B cell (primary cell): ENCODE measurements around the gene PCGF3. TPM values are rescaled to one million over a fixed set of nuclear protein-coding genes. Genes with fewer than 3 reads are reported as not detected.

Source experiments
- ATAC-seq: fragments of 200-7000 bp; cut with Tn5 transposase; one replicate; pipeline ENCODE4 v1.10.0; 2021; ENCODE audit warnings: low read depth, mild to moderate bottlenecking, moderate number of reproducible peaks, moderate library complexity
- CTCF ChIA-PET: fragments of 350-600 bp; sonication (Branson Sonifier 250); formaldehyde crosslinking; loops from one replicate; lab custom pipeline; 2021; ENCODE audit warnings: antibody characterized with exemption, inconsistent platforms; lab: Charles Lee
- POLR2A ChIA-PET: fragments of 350-600 bp; sonication (Branson Sonifier 250); formaldehyde crosslinking; loops from one replicate; lab custom pipeline; 2021; ENCODE audit warnings: antibody characterized with exemption; lab: Charles Lee
- DNase-seq: peaks from one replicate; pipeline ENCODE4 v3.0.0; 2013
- H2AFZ ChIP-seq: 2 replicates; pipeline ENCODE4 v1.6.1; 2012; ENCODE audit warnings: mild to moderate bottlenecking, low read depth, low read length; ENCODE audit not compliant: insufficient read depth, poor library complexity, severe bottlenecking
- H3K27ac ChIP-seq, 2 donors: 1 replicate in 1 of 2; 2 replicates in 1 of 2; pipeline ENCODE4 v1.5.1; 2012 to 2013; ENCODE audit warnings: low read length in 2 of 2, mild to moderate bottlenecking in 2 of 2, moderate library complexity in 1 of 2
- H3K27me3 ChIP-seq, 4 experiments: fragments of 200-600 bp in 1 of 4; sonication (generic) in 1 of 4; replicated peaks in 1 of 4; 1 replicate in 2 of 4; 2 replicates in 2 of 4; pipeline versions ENCODE4 v1.6.1 to v1.7.0; 2013 to 2016; ENCODE audit warnings: low read length in 3 of 4, mild to moderate bottlenecking in 2 of 4, mixed read lengths in 1 of 4, moderate library complexity in 1 of 4; ENCODE audit not compliant: insufficient read depth in 4 of 4, control insufficient read depth in 3 of 4; ENCODE audit errors: control extremely low read depth in 1 of 4
- H3K36me3 ChIP-seq, 2 experiments: replicated peaks in 1 of 2; 1 replicate in 1 of 2; 2 replicates in 1 of 2; pipeline versions ENCODE4 v1.6.1 to v1.7.1; 2013; ENCODE audit warnings: low read length in 1 of 2; ENCODE audit not compliant: insufficient read depth in 2 of 2, control insufficient read depth in 1 of 2; ENCODE audit errors: control extremely low read depth in 1 of 2, extremely low read depth in 1 of 2
- H3K4me1 ChIP-seq, 2 donors: fragments of 200-600 bp in 1 of 2; sonication (generic) in 1 of 2; 1 replicate in 1 of 2; 2 replicates in 1 of 2; pipeline versions ENCODE4 v1.5.1 to v1.6.1; 2013 to 2017; ENCODE audit warnings: low read length in 2 of 2; ENCODE audit not compliant: control insufficient read depth in 2 of 2, insufficient read depth in 2 of 2
- H3K4me2 ChIP-seq: replicated peaks from 2 replicates; pipeline ENCODE3; 2012; ENCODE audit warnings: mild to moderate bottlenecking, low read depth, low read length; ENCODE audit not compliant: poor library complexity, severe bottlenecking
- H3K4me3 ChIP-seq, 5 experiments: fragments of 200-600 bp in 1 of 5; sonication (generic) in 1 of 5; 1 replicate in 3 of 5; 2 replicates in 2 of 5; pipeline versions ENCODE4 v1.5.1 to v1.7.0; 2011 to 2016; ENCODE audit warnings: low read length in 4 of 5, mild to moderate bottlenecking in 4 of 5, low read depth in 2 of 5, control low read depth in 1 of 5, moderate library complexity in 1 of 5; ENCODE audit not compliant: insufficient read depth in 1 of 5; ENCODE audit errors: control extremely low read depth in 1 of 5, extremely low read depth in 1 of 5
- H3K79me2 ChIP-seq: fragments of 200-600 bp; sonication (generic); one replicate; pipeline ENCODE4 v1.6.0; 2016; ENCODE audit warnings: low read length; ENCODE audit not compliant: control insufficient read depth, insufficient read depth
- H3K9ac ChIP-seq: fragments of 200-600 bp; sonication (generic); 2 replicates; pipeline ENCODE4 v1.6.1; 2017; ENCODE audit warnings: mild to moderate bottlenecking, low read length, moderate library complexity
- H3K9me3 ChIP-seq, 3 donors: one replicate each; pipeline versions ENCODE4 v1.6.1 to v1.7.1; 2013; ENCODE audit warnings: low read length in 2 of 3; ENCODE audit not compliant: control insufficient read depth in 2 of 3, insufficient read depth in 1 of 3; ENCODE audit errors: control extremely low read depth in 1 of 3
- H4K20me1 ChIP-seq: 2 replicates; pipeline ENCODE4 v1.6.0; 2012; ENCODE audit warnings: mild to moderate bottlenecking, low read length; ENCODE audit not compliant: insufficient read depth, control insufficient read depth, poor library complexity, severe bottlenecking
- H3K27ac Mint-ChIP-seq: one replicate; pipeline ENCODE4 v1.8.0; 2021; ENCODE audit warnings: mixed read lengths
- H3K27me3 Mint-ChIP-seq: one replicate; pipeline ENCODE4 v1.8.0; 2021; ENCODE audit warnings: mixed read lengths
- H3K4me1 Mint-ChIP-seq: one replicate; pipeline ENCODE4 v1.8.0; 2021; ENCODE audit warnings: mixed read lengths
- H3K4me3 Mint-ChIP-seq: one replicate; pipeline ENCODE4 v1.8.0; 2021; ENCODE audit warnings: mixed read lengths
- H3K9me3 Mint-ChIP-seq: one replicate; pipeline ENCODE4 v1.8.0; 2022; ENCODE audit warnings: mixed read lengths; ENCODE audit not compliant: insufficient read depth
- CTCF ChIP-seq: fragments of 200-600 bp; IDR thresholded peaks from one replicate; pipeline ENCODE4 v1.8.0; 2022; ENCODE audit warnings: antibody characterized with exemption, mild to moderate bottlenecking
- EZH2 ChIP-seq: IDR thresholded peaks from 2 replicates; pipeline ENCODE4 v1.6.1; 2012; ENCODE audit warnings: borderline replicate concordance, low read depth, mild to moderate bottlenecking, moderate library complexity, low read length; ENCODE audit not compliant: insufficient read depth, poor library complexity, severe bottlenecking
- WGBS: methylation state at CpG from one replicate; pipeline ENCODE4 v1.1.5; 2013; ENCODE audit warnings: missing lambda C conversion rate; ENCODE audit not compliant: insufficient coverage; 5-methylcytosine and 5-hydroxymethylcytosine counted together
- intact Hi-C: fragments of 100-400 bp; cut with micrococcal nuclease; formaldehyde crosslinking; loops from one replicate; pipeline ENCODE4 v1.10.0; 2022
- polyA plus RNA-seq: library from polyadenylated mRNA; depleted of rRNA; stranded (reverse); fragments of >200 nt; gene quantifications from 2 replicates; pipeline ENCODE4 v1.2.3, GENCODE V29; 2012
- total RNA-seq, 2 donors: library from RNA; stranded (reverse); fragments of 120-200 nt in 1 of 2; gene quantifications; 1 replicate in 1 of 2; 2 replicates in 1 of 2; pipeline versions ENCODE4 v1.2.3 to v1.2.4, GENCODE V29; 2013 to 2022

Gene PCGF3
- total and polyA plus RNA-seq, 2 donors (not counting 1 experiment from before 2014, with no cell fraction given) = 65.7 to 90.3 TPM

GRCh38 chr4:657834-658667 is 47.6 kb upstream of the PCGF3 start:
- no peaks in the 10 kb centered on the region for H3K27me3 Mint-ChIP-seq
- ChIA-PET CTCF (no interaction called here), POLR2A (no interaction called here)
- H3K27ac Mint-ChIP-seq = no peak overlapping the region
- H4K20me1 ChIP-seq = no peaks in the 10 kb centered on the region
- no peak overlapping the region for H3K9ac ChIP-seq
- intact Hi-C loops = no loop called here
- H3K4me1 Mint-ChIP-seq = peaks cover 1% of the 10 kb centered on the region
- DNase-seq (no peak), ATAC-seq (no peak)
- TF ChIP-seq EZH2 (no peak), CTCF (no peak)
- H3K9me3 ChIP-seq = peaks cover 0 to 17% (median 0%) of the 10 kb centered on the region in 3 donors
- no peak overlapping the region for H2AFZ ChIP-seq
- H3K27ac ChIP-seq = no peak overlapping the region
- peaks cover 2% of the 10 kb centered on the region for H3K79me2 ChIP-seq
- H3K36me3 ChIP-seq = no peaks in the 10 kb centered on the region
- H3K4me3 Mint-ChIP-seq = no peak overlapping the region
- H3K4me3 ChIP-seq = no peak overlapping the region
- H3K9me3 Mint-ChIP-seq = no peaks in the 10 kb centered on the region
- 91% methylated on average over 23 of the region's 27 CpGs for WGBS
- H3K4me1 ChIP-seq = peaks cover 2 to 3% of the 10 kb centered on the region in 2 donors
- no peak overlapping the region for H3K4me2 ChIP-seq
- no peaks in the 10 kb centered on the region for H3K27me3 ChIP-seq
